UCSD-AML1 (cell line): ENCODE data around the gene DNAL4.
"Not testable (repeated sequence)": the region's sequence is repeated elsewhere in the genome, so short reads cannot be mapped to it uniquely, and the experiment has no call there.

Source experiments
- DNase-seq: peaks from one replicate; lab custom pipeline; 2025; ENCODE audit not compliant: unreplicated experiment; lab: John Stamatoyannopoulos, UW

The DNAL4 gene

DNA sequence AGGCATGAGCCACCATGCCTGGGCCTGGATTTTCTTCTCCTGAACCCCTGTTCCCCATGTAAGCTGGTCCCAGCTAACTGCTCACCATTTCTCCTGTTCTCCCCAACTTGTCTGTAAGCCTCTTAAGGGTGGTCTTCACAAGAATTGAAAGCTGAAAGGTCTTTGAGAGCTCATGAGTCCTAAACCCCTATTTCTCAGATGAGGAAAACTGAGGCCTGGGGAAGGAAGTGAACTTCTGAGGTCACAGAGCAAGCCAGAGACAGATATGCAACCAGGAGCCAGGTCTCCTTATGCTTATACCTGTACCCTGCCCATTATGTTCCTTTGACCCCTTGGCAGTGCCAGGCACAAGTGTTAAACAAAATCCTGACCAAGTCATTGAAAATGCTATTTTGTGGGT lies 33.6 kb upstream of the DNAL4 start:
- no peak for DNase-seq

- DNase-seq: no peak
These were observed 32.9 kb upstream of the DNAL4 start for GRCh38 chr22:38826801-38827200.

DNA sequence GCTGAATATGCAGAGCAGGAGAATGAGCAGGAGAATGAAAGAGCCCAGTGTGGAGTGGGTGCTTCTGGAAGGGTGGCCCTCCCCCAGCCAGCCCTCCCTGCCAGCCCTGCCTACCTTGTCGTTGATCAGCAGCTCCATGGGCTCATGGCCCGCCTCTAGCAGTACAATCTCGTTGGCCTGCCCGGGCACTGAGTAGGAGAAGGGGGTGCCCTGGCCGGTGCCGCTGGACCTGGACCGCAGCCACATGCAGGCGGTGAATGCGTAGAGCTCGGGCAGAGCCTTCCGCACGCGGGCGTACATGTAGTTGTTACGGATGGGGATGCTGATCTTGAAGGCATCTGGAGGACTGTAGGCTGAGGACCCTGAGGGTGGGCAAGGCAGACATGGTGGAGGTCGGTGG lies 32.4 kb upstream of the DNAL4 start:
- DNase-seq: no peak

DNA sequence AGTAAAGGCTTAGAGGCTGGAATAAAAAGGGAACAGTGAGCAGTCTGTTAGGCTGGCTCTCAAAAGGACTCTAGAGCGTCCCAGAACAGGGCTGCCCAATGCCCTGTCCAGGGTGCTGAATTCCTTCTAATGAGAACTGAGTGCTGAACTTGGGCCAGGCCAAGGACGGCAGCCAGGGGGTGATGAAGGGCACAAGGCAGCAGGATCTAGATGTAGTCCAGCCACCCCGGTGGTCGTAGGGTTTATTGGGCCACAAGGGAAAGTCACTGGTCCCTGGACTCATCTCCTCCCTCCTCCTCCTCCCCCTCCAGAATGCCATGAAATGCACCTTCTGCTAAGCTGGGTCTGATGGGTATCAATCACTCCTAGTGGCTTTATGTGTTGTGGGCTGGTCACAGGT lies 30.6 kb upstream of the DNAL4 start:
- peak; percentile 63 for DNase-seq

- DNase-seq: no peak
These were observed 29.7 kb upstream of the DNAL4 start for GRCh38 chr22:38823637-38824036.

- DNase-seq: no peak
These were observed 29.1 kb upstream of the DNAL4 start for GRCh38 chr22:38823076-38823475.

GRCh38 chr22:38820020-38820419 lies 26.1 kb upstream of the DNAL4 start:
- DNase-seq: no peak

DNA sequence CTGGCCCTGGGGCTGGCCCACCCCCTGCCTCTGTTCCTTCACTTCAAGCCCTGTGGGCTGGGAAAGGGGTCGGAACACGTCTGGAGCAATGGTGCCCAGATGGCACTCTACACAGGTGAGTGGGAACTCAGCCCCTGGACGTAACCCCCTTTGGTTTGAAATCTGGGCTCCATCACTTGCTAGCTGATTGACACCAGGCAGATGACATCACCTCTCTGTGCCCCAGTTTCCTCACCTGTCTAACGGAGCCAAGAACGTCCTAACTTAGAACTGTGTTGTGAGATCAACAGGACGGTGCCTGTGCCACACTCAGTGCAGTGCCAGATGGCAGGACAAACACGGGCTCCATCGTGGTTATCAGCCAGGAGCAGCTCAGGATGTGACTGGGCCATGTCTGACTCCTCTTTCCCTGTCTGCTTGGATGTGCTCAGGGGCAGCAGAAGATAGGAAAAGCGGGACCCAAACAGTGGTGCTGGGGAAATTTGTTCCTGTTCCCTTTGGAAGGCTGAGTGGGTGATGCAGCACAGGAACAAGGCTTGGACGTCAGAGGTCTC lies 25.5 kb upstream of the DNAL4 start:
- DNase-seq: no peak

GRCh38 chr22:38817196-38817595 lies 23.3 kb upstream of the DNAL4 start:
- no peak for DNase-seq

DNA sequence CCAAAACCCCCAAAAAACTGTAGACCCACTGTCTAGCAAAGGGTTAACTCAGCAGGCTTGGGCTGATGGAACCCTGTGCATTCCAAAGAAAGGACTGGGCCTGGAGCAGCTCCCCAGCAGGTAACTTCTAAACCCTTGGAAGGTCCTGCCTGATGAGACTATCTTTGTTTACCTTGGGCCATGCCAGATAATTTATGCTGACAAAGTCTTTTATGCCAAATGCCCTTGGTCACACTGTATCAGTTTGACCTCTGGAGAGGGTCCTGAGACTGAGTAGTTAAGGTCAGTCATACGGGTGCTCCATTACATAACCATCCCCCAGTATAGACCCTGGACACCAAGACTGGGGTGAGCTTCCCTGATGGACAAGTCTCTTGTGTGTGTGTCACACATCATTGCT lies 21.9 kb upstream of the DNAL4 start:
- DNase-seq: no peak

DNA sequence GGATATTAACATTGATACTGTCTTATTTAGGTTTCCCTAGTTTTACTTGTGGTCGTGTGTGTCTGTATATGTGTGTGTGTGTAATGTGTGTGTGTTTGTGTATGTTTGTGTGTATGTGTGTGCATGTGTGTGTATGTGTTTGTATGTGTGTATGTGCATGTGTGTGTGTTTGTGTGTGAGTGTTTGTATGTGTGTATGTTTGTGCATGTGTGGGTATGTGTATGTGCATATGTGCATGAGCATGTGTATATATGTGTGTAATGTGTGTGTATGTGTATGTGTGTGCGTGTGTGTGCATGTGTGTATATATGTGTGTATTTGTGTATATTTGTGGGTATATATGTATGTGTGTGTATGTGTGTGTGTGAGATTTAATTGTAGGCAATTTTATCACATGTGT lies 17.3 kb upstream of the DNAL4 start:
- no peak for DNase-seq

GRCh38 chr22:38805041-38805593 lies 11.2 kb upstream of the DNAL4 start:
- not testable (repeated sequence) for DNase-seq

- no peak for DNase-seq
These were observed 8.8 kb upstream of the DNAL4 start for GRCh38 chr22:38802671-38803121.

DNA sequence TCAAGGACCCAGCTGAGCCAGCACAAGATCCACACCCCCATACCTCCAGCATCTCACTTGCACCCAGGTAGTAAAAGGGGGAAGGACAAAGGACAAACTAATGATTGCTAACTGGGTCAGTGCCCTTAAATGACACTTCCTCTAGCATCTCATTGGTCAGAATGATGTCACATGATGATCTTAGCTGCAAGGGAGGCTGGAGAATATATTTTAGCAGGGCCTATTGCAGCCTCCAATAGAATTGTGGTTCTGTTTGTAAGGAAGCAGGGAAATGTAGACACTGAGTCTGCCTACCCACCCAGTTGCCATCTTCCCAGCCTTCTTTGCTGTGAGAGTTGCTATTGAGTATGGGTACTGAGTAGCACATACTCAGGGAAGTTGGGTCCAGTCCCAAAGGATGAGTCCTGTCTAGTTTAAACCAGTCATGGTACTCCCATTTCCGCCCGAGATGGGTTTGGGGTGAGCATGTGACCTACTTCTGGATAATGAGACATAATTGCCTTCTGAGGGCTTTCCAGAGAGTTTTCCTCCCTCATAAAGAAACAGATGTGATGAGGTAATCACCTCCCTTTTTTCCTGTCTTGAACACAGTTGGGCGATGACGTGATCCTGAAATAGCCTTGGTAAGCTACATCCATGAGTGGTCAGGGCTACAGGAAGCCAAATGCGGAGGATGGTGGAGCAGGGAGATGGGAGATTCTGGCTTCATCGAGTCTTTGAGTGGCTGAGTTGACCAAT lies 5.5 kb upstream of the DNAL4 start:
- no peak for DNase-seq

GRCh38 chr22:38798496-38798895 lies 4.6 kb upstream of the DNAL4 start:
- no peak for DNase-seq

- no peak for DNase-seq
These were observed 2.5 kb upstream of the DNAL4 start for GRCh38 chr22:38796262-38796957.

GRCh38 chr22:38795569-38795968 lies 1.6 kb upstream of the DNAL4 start:
- no peak for DNase-seq

DNA sequence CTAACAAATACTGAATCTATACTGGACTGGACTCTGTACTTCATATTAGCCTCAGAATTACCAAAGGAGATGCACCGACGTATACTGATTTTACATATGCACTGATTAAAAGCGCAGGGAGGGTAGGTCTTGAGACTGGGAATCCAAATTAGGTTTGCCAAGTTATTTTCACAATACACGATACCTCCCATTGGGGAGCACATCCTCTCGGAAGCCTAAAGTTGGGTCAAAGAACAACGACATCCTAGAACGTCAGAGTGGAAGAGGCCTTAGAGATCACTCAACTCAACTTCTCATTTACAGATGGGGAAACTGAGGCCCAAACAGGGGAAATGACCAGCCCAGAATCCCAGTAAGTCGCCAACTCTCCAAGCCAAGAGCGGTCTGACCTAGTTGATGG lies 626 bp downstream of the DNAL4 start:
- no peak for DNase-seq

DNA sequence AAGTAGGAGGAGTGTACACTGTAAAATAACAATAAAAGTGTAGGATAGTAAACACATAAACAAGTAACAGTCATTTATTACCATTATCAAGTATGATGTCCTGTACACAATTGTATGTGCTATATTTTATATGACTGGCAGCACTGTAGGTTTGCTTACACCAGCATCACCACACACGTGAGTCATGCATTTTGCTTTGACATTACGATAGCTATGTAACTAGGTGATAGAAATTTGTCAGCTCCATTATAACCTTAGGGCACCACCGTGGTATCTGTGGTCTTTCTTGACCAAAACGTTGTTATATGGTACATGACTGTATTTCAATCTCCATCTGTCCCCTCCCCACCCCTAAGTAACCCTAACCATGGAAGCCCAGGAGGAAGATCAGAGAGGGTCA lies 1.1 kb downstream of the DNAL4 start:
- DNase-seq: no peak

- no peak for DNase-seq
These were observed 4.3 kb downstream of the DNAL4 start for GRCh38 chr22:38789606-38790005.

- DNase-seq: no peak
These were observed 5.1 kb downstream of the DNAL4 start for GRCh38 chr22:38788846-38789245.
